ENCODE data around the gene LCORL.
"Not testable (repeated sequence)": the region's sequence is repeated elsewhere in the genome, so short reads cannot be mapped to it uniquely, and the experiment has no call there.

LCORL gene

DNA sequence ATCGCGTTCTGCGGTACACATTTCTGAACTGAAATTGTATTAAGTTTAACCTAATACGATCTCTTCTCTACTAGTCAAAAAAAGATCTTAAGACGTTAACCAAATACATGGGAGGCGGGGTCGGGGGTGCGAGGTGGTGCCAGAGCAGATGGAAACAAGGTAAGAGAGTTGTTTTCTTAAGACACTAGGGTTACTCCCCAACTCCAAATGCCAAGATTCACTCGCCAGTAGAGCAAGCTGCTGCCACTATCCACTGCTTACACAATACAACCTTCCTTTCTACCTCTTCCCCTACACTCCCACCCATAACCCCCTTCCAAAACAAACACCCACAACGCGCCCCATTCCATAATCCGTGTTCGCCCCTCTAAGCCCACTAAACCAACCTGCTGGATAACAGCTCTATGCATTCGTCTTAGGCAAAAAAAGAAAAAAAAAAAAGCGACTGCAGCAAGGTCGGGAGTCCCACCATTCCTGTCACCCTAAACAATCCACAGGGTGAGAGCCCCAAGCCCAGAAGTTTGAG, 1.3 kb downstream of the LCORL start:
- DNase-seq (ENCODE audit: low spot score) = peak; percentile 6

DNA sequence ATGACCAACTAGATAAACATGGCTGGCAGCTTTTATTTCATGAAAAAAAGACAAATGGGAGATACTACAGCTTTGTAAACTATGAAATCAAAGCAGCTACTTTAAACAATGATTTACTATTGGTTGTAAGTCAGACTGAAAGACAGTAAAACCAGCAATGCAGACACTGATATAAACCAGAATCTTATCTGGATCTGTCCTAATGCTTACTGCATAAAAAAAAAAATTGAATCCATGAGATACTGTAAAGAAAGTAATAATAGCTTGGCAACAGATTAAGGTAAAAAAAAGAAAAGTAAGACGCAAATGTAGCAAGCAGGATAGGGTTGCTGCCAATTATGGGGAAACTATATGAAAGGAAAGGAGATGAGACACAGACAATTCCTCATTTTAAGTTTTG, 7.3 kb downstream of the LCORL start:
- DNase-seq (ENCODE audit: low spot score) = no peak

- DNase-seq (ENCODE audit: low spot score) = no peak
Measured at GRCh38 chr4:18012807-18013462, 8.6 kb downstream of the LCORL start.

- no peak for DNase-seq (ENCODE audit: low spot score)
Measured at GRCh38 chr4:18012134-18012806, 9.3 kb downstream of the LCORL start.

DNA sequence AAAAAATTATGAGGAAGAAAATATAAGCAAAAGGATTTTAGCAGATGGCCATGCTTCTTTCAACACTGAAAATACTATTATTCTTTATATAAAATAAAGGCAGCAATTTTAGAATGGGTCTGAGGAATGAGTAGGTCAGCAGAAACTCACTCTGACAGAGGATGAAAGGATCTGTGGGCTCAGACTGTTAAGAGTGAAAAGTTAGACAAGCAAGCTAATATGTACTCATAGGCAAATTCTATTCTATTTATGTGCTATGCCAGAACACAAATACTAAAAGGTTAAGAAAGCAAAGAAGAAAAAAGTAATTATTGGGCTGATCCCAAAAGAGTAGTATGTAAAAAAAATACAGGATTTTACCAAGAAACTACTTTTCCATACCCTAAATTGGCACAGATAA, 13.9 kb downstream of the LCORL start:
- no peak for DNase-seq (ENCODE audit: low spot score)

DNA sequence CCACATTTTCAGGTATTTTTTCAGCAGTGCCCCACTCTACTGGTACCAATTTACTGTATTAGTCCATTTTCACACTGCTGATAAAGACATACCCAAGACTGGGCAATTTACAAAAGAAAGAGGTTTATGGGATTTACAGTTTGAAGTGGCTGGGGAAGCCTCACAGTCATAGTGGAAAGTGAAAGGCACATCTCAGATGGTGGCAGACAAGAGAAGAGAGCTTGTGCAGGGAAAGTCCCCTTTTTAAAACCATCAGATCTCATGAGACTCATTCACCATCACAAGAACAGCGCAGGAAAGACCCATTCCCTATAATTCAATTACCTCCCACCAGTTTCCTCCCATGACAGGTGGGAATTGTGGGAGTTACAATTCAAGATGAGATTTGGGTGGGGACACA, 15.1 kb downstream of the LCORL start:
- DNase-seq (ENCODE audit: low spot score) = not testable (repeated sequence)

GRCh38 chr4:17997129-17997528, 24.4 kb downstream of the LCORL start:
- no peak for DNase-seq (ENCODE audit: low spot score)

GRCh38 chr4:17995165-17995564, 26.4 kb downstream of the LCORL start:
- no peak for DNase-seq (ENCODE audit: low spot score)

- DNase-seq (ENCODE audit: low spot score) = no peak
Measured at GRCh38 chr4:17985832-17986231, 35.7 kb downstream of the LCORL start.

- no peak for DNase-seq (ENCODE audit: low spot score)
Measured at GRCh38 chr4:17981063-17981462, 40.5 kb downstream of the LCORL start.

DNA sequence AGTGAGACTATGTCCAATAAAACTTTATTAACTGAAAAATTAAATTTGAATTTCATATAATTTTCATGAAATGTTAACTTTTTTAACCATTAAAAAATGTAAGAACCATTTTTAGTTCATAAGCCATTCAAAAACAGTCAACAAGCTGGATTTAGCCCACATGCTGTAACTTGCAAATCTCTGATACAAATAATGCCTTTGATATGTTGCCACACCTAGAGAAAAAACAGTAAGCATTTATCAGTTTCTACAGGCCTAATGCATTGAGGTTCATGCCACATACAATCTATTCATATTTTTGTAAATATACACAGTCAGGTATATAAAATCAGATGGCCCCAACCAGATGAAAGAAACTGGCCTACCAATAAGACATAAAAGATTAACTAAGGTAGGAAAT, 52.8 kb downstream of the LCORL start:
- DNase-seq (ENCODE audit: low spot score) = no peak

DNA sequence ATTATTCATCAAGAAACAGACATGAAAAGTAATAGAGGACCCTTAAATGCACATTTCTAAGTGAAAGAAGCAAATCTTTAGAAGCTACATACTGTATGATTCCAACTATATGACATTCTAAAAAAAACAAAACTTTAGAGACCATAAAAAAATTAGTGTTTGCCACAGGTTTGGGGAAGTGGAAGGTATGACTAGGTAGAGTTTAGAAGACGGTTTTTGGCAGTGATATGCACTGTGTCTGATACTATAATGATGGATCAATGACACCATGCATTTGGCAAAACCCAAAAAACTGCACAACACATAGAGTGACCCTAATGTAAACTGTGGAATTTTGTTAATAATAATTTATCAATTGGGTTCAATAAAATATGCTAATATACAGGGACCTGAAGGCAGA, 54.5 kb downstream of the LCORL start:
- no peak for DNase-seq (ENCODE audit: low spot score)

DNA sequence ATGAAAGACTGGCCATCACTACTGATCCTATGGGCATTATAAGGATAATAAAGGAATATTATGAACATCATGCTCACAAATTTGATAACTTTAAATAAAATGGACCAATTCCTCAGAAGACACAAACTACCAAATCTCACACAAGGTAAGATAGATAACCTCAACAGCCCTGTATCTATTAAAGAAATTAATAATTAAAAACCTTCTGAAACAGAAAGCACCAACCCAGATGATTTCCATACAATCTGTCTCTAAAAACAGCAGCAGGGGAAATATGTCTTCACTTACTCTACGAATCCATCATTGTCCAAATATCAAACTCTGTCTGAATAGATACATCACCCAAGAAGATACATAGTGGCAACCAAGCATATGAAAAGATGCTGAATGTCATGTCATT, 55.2 kb downstream of the LCORL start:
- DNase-seq (ENCODE audit: low spot score) = no peak

GRCh38 chr4:17964576-17964975, 57.0 kb downstream of the LCORL start:
- DNase-seq (ENCODE audit: low spot score) = no peak

- no peak for DNase-seq (ENCODE audit: low spot score)
Measured at GRCh38 chr4:17962171-17962570, 59.4 kb downstream of the LCORL start.

GRCh38 chr4:17961249-17961648, 60.3 kb downstream of the LCORL start:
- no peak for DNase-seq (ENCODE audit: low spot score)

GRCh38 chr4:17958181-17958580, 63.4 kb downstream of the LCORL start:
- no peak for DNase-seq (ENCODE audit: low spot score)

- no peak for DNase-seq (ENCODE audit: low spot score)
Measured at GRCh38 chr4:17957688-17958087, 63.9 kb downstream of the LCORL start.

DNA sequence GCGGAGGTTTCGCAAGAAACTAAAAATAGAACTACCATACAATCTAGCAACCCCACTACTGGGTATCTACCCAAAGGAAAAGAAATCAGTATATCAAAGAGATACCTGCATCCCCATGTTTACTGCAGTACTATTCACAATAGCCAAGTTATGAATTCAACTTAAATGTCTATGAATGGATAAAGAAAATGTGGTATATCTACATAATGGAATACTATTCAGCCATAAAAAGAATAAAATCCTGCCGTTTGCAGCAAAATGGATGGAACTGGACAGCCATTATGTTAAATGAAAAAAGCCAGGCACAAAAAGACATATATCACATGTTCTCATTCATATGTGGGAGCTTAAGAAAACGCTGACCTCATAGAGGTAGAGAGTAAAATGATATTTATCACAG, 65.3 kb downstream of the LCORL start:
- no peak for DNase-seq (ENCODE audit: low spot score)

GRCh38 chr4:17945303-17945702, 76.3 kb downstream of the LCORL start:
- no peak for DNase-seq (ENCODE audit: low spot score)

DNA sequence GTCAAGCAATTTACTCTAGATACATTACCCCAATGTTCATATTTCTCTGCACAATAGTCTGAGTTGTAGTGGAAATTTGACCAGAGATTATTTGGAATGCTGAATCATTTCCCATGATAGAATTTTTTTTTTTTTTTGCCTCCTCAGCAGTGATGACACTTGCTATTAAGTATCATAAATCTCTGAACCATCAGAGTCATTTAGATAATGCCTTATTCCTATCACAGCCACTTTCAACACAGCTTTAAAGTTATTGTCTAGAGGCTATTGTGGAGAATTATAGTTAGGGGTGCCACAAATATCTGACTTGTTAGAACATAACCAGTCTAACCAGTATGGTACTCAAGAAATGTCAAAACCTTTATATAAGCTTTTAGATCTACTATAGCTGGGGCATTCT, 79.8 kb downstream of the LCORL start:
- no peak for DNase-seq (ENCODE audit: low spot score)

- no peak for DNase-seq (ENCODE audit: low spot score)
Measured at GRCh38 chr4:17939054-17939453, 82.5 kb downstream of the LCORL start.

- DNase-seq (ENCODE audit: low spot score) = no peak
Measured at GRCh38 chr4:17934286-17934685, 87.3 kb downstream of the LCORL start.

GRCh38 chr4:17933126-17933525, 88.4 kb downstream of the LCORL start:
- DNase-seq (ENCODE audit: low spot score) = no peak
